Measurements from ENCODE around the gene PRM3. TPM values are rescaled to one million over a fixed set of nuclear protein-coding genes. Genes with fewer than 3 reads are reported as not detected.

PRM3 gene
- total RNA-seq, 2 donors from 2014 or later = not detected

GRCh38 chr16:11283820-11284248 lies 10.4 kb upstream of the PRM3 start:
- Mint-ChIP-seq H3K27ac (no peak overlapping the region), H3K9me3 (no peaks in the 10 kb centered on the region), H3K4me3 (no peak overlapping the region), H3K27me3 (ENCODE audit: low read depth) (peaks cover 16% of the 10 kb centered on the region), H3K4me1 (ENCODE audit: low read depth) (peaks cover 40% of the 10 kb centered on the region), H3K36me3 (ENCODE audit: insufficient read depth in 2 of 2) (no peaks in the 10 kb centered on the region)
- ATAC-seq (replicated peaks in 1 of 2) (no peak), DNase-seq (no peak)

- Mint-ChIP-seq H3K9me3 (no peaks in the 10 kb centered on the region), H3K4me3 (no peak within 1 kb of the TSS), H3K4me1 (ENCODE audit: low read depth) (peaks cover 15% of the 10 kb centered on the region), H3K27ac (no peak within 1 kb of the TSS), H3K36me3 (ENCODE audit: insufficient read depth in 2 of 2) (no peaks in the 10 kb centered on the region), H3K27me3 (ENCODE audit: low read depth) (peaks cover 11% of the 10 kb centered on the region)
- DNase-seq = no peak
- no peak for ATAC-seq (replicated peaks in 1 of 2)
Observed at GRCh38 chr16:11280616-11281522, 7.4 kb upstream of the PRM3 start, which contains the start of gene PRM1. Gene PRM1 (minus strand): TSS chr16:11281330. CDS start chr16:11281238, 92 bp downstream.

- H3K4me1 Mint-ChIP-seq (ENCODE audit: low read depth) = peaks cover 5% of the 10 kb centered on the region
- H3K36me3 Mint-ChIP-seq (ENCODE audit: insufficient read depth in 2 of 2) = no peaks in the 10 kb centered on the region
- peak overlapping the region; percentile 5 for H3K27ac Mint-ChIP-seq
- H3K27me3 Mint-ChIP-seq (ENCODE audit: low read depth) = peaks cover 11% of the 10 kb centered on the region
- ATAC-seq (replicated peaks in 1 of 2) (peak in 1 of 2 donors; percentile 39), DNase-seq (no peak)
- H3K4me3 Mint-ChIP-seq = no peak overlapping the region
- H3K9me3 Mint-ChIP-seq = no peaks in the 10 kb centered on the region
Observed at GRCh38 chr16:11278681-11279628, 5.5 kb upstream of the PRM3 start.

GRCh38 chr16:11277607-11278337 lies 4.3 kb upstream of the PRM3 start:
- Mint-ChIP-seq H3K36me3 (ENCODE audit: insufficient read depth in 2 of 2) (no peaks in the 10 kb centered on the region), H3K9me3 (no peaks in the 10 kb centered on the region), H3K4me3 (no peak overlapping the region), H3K27ac (no peak overlapping the region), H3K27me3 (ENCODE audit: low read depth) (peaks cover 7% of the 10 kb centered on the region), H3K4me1 (ENCODE audit: low read depth) (peaks cover 5% of the 10 kb centered on the region)
- no peak for ATAC-seq (replicated peaks in 1 of 2)
- DNase-seq = no peak

- H3K27me3 Mint-ChIP-seq (ENCODE audit: low read depth) = peaks cover 2% of the 10 kb centered on the region
Observed at GRCh38 chr16:11276896-11277593, 3.6 kb upstream of the PRM3 start.

GRCh38 chr16:11276143-11276895 lies 2.9 kb upstream of the PRM3 start, which contains the start of gene PRM2:
Gene PRM2 (minus strand): TSS chr16:11276480. CDS start chr16:11276370, 110 bp downstream.
- DNase-seq = no peak
- H3K4me1 Mint-ChIP-seq (ENCODE audit: low read depth) = no peaks in the 10 kb centered on the region
- H3K36me3 Mint-ChIP-seq (ENCODE audit: insufficient read depth in 2 of 2) = no peaks in the 10 kb centered on the region
- no peaks in the 10 kb centered on the region for H3K27me3 Mint-ChIP-seq (ENCODE audit: low read depth)
- no peaks in the 10 kb centered on the region for H3K9me3 Mint-ChIP-seq
- no peak within 1 kb of the TSS for H3K4me3 Mint-ChIP-seq
- ATAC-seq (replicated peaks in 1 of 2) = no peak
- H3K27ac Mint-ChIP-seq = no peak within 1 kb of the TSS

More at GRCh38 chr16:11276896-11277593, 3.6 kb upstream of the PRM3 start:
- no peaks in the 10 kb centered on the region for H3K9me3 Mint-ChIP-seq
- H3K4me1 Mint-ChIP-seq (ENCODE audit: low read depth) = peaks cover 2% of the 10 kb centered on the region
- no peak overlapping the region for H3K4me3 Mint-ChIP-seq
- DNase-seq = no peak
- no peaks in the 10 kb centered on the region for H3K36me3 Mint-ChIP-seq (ENCODE audit: insufficient read depth in 2 of 2)
- no peak overlapping the region for H3K27ac Mint-ChIP-seq
- ATAC-seq (replicated peaks in 1 of 2) = no peak

- Mint-ChIP-seq H3K36me3 (ENCODE audit: insufficient read depth in 2 of 2) (no peaks in the 10 kb centered on the region), H3K4me3 (no peak overlapping the region), H3K4me1 (ENCODE audit: low read depth) (no peaks in the 10 kb centered on the region), H3K27ac (no peak overlapping the region), H3K27me3 (ENCODE audit: low read depth) (no peaks in the 10 kb centered on the region), H3K9me3 (no peaks in the 10 kb centered on the region)
- DNase-seq = no peak
- ATAC-seq (replicated peaks in 1 of 2) = no peak
Observed at GRCh38 chr16:11274964-11275363, 1.5 kb upstream of the PRM3 start.

- Mint-ChIP-seq H3K36me3 (ENCODE audit: insufficient read depth in 2 of 2) (no peaks in the 10 kb centered on the region), H3K4me1 (ENCODE audit: low read depth) (no peaks in the 10 kb centered on the region), H3K9me3 (no peaks in the 10 kb centered on the region), H3K4me3 (no peak overlapping the region), H3K27ac (no peak overlapping the region), H3K27me3 (ENCODE audit: low read depth) (no peaks in the 10 kb centered on the region)
- ATAC-seq (replicated peaks in 1 of 2) (no peak), DNase-seq (no peak)
Observed at GRCh38 chr16:11273721-11274324, 394 bp upstream of the PRM3 start.

GRCh38 chr16:11272484-11272883 lies 945 bp downstream of the PRM3 start:
- Mint-ChIP-seq H3K27ac (no peak overlapping the region), H3K4me1 (ENCODE audit: low read depth) (no peaks in the 10 kb centered on the region), H3K36me3 (ENCODE audit: insufficient read depth in 2 of 2) (no peaks in the 10 kb centered on the region), H3K27me3 (ENCODE audit: low read depth) (no peaks in the 10 kb centered on the region), H3K9me3 (no peaks in the 10 kb centered on the region), H3K4me3 (no peak overlapping the region)
- DNase-seq (no peak), ATAC-seq (replicated peaks in 1 of 2) (no peak)

GRCh38 chr16:11271610-11272009 lies 1.8 kb downstream of the PRM3 start:
- Mint-ChIP-seq H3K27me3 (ENCODE audit: low read depth) (no peaks in the 10 kb centered on the region), H3K36me3 (ENCODE audit: insufficient read depth in 2 of 2) (no peaks in the 10 kb centered on the region), H3K4me3 (no peak overlapping the region), H3K9me3 (no peaks in the 10 kb centered on the region), H3K4me1 (ENCODE audit: low read depth) (no peaks in the 10 kb centered on the region), H3K27ac (no peak overlapping the region)
- DNase-seq (no peak), ATAC-seq (replicated peaks in 1 of 2) (no peak)

GRCh38 chr16:11270602-11271162 lies 2.7 kb downstream of the PRM3 start:
- DNase-seq (no peak), ATAC-seq (replicated peaks in 1 of 2) (no peak)
- H3K27ac Mint-ChIP-seq = no peak overlapping the region
- no peaks in the 10 kb centered on the region for H3K4me1 Mint-ChIP-seq (ENCODE audit: low read depth)
- H3K9me3 Mint-ChIP-seq = no peaks in the 10 kb centered on the region
- H3K27me3 Mint-ChIP-seq (ENCODE audit: low read depth) = no peaks in the 10 kb centered on the region
- H3K36me3 Mint-ChIP-seq (ENCODE audit: insufficient read depth in 2 of 2) = no peaks in the 10 kb centered on the region
- no peak overlapping the region for H3K4me3 Mint-ChIP-seq

Data from activated T-cell treated with anti-CD3 and anti-CD28 coated beads, Interleukin-2, amount 50 U/mL, for 72 hours (primary cell).